SU-DHL-6 (cell line): ENCODE measurements around the gene SERPINC1.

Experiments used
- H2AFZ ChIP-seq: fragments of 200-600 bp; sonication (generic); 2 replicates; pipeline ENCODE4 v1.6.1; 2014; ENCODE audit warnings: low read depth, mild to moderate bottlenecking, moderate library complexity, mixed read lengths, antibody characterized with exemption, low read length; ENCODE audit not compliant: severe bottlenecking
- H3F3A ChIP-seq: fragments of 200-600 bp; shearing (Covaris generic); 2 replicates; pipeline ENCODE4 v1.6.0; 2016; ENCODE audit warnings: antibody characterized with exemption, mild to moderate bottlenecking; ENCODE audit not compliant: insufficient read depth
- H3K27ac ChIP-seq: fragments of 200-600 bp; sonication (generic); 2 replicates; pipeline ENCODE4 v1.5.1; 2016; ENCODE audit warnings: low read depth, mild to moderate bottlenecking, low read length, moderate library complexity, mixed read lengths
- H3K27me3 ChIP-seq: fragments of 200-600 bp; sonication (generic), shearing (Covaris generic); 2 replicates; pipeline ENCODE4 v1.6.0; 2014; ENCODE audit warnings: mild to moderate bottlenecking, low read length
- H3K36me3 ChIP-seq: fragments of 200-600 bp; sonication (generic); 2 replicates; pipeline ENCODE4 v1.6.1; 2014; ENCODE audit warnings: mild to moderate bottlenecking, low read length, mixed read lengths
- H3K4me2 ChIP-seq: fragments of 300-600, 200-600 bp; shearing (Covaris generic), sonication (generic); 2 replicates; pipeline ENCODE4 v1.6.0; 2014; ENCODE audit warnings: low read length, low read depth, mild to moderate bottlenecking; ENCODE audit not compliant: poor library complexity, severe bottlenecking
- H3K4me3 ChIP-seq: fragments of 200-600 bp; sonication (generic); 2 replicates; pipeline ENCODE4 v1.5.1; 2014; ENCODE audit warnings: antibody characterized with exemption, low read length, mild to moderate bottlenecking, mixed read lengths; ENCODE audit not compliant: insufficient read depth, poor library complexity, severe bottlenecking
- H3K79me2 ChIP-seq: fragments of 200-600 bp; sonication (generic); 2 replicates; pipeline ENCODE4 v1.6.1; 2014; ENCODE audit warnings: mild to moderate bottlenecking, low read length, moderate library complexity; ENCODE audit not compliant: insufficient read depth
- H3K9ac ChIP-seq: fragments of 200-600 bp; sonication (generic); 2 replicates; pipeline ENCODE4 v1.7.0; 2014; ENCODE audit warnings: mild to moderate bottlenecking, low read length
- H3K9me2 ChIP-seq: fragments of 200-600 bp; sonication (generic); replicated peaks from 2 replicates; pipeline ENCODE4 v1.6.1; 2014; ENCODE audit warnings: low read length; ENCODE audit not compliant: insufficient read depth
- H3K9me3 ChIP-seq: fragments of 200-600 bp; sonication (generic); 2 replicates; pipeline ENCODE4 v1.6.1; 2014; ENCODE audit warnings: low read length, mixed read lengths; ENCODE audit not compliant: insufficient read depth
- H4K20me1 ChIP-seq: fragments of 200-600 bp; sonication (generic); 2 replicates; pipeline ENCODE4 v1.6.1; 2014; ENCODE audit warnings: low read depth, mild to moderate bottlenecking, antibody characterized with exemption, low read length, moderate library complexity, mixed read lengths
- EZH2phosphoT487 ChIP-seq: fragments of 200-600 bp; sonication (generic), shearing (Covaris generic); conservative IDR thresholded peaks from 2 replicates; pipeline ENCODE4 v1.6.1; 2018; ENCODE audit warnings: mild to moderate bottlenecking, antibody characterized with exemption, low read length, moderate library complexity, mixed read lengths
- TF ChIP-seq, protein P1 (sequence below): fragments of 200-600 bp; sonication (generic); IDR thresholded peaks from one replicate; pipeline ENCODE4 v1.5.1; 2017; ENCODE audit warnings: antibody characterized with exemption, mild to moderate bottlenecking, low read length, moderate library complexity; ENCODE audit not compliant: insufficient read depth, poor library complexity, severe bottlenecking

Gene SERPINC1

DNA sequence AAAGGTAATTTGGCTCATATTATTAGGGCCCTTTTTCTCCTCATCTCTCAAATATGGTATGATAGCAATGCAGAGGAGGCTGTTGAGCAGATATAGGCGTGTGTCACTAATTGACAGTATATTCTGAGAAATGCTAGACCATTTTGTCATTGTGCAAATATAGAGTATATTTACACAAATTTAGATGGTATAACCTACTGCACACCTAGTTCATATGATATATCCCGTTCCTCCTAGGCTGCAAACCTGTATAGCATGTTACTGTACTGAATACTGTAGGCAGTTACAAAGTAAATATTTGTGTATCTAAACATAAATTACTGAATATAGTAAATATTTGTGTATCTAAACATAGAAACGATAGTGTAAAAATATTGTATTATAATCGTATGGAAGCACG is 40.4 kb downstream of the SERPINC1 start:
- Histone ChIP-seq H3K36me3 (no peaks in the 10 kb centered on the region), H4K20me1 (no peaks in the 10 kb centered on the region), H3K9me2 (no peaks in the 10 kb centered on the region), H3K27ac (no peak overlapping the region), H3K9ac (no peak overlapping the region), H3K79me2 (peaks cover 6% of the 10 kb centered on the region; the same call in 1 of the 2 replicates), H3K4me3 (no peak overlapping the region), H3K9me3 (no peaks in the 10 kb centered on the region), H2AFZ (no peak overlapping the region), H3F3A (no peaks in the 10 kb centered on the region), H3K27me3 (no peaks in the 10 kb centered on the region), H3K4me2 (no peak overlapping the region)
- TF ChIP-seq, protein P1, sequence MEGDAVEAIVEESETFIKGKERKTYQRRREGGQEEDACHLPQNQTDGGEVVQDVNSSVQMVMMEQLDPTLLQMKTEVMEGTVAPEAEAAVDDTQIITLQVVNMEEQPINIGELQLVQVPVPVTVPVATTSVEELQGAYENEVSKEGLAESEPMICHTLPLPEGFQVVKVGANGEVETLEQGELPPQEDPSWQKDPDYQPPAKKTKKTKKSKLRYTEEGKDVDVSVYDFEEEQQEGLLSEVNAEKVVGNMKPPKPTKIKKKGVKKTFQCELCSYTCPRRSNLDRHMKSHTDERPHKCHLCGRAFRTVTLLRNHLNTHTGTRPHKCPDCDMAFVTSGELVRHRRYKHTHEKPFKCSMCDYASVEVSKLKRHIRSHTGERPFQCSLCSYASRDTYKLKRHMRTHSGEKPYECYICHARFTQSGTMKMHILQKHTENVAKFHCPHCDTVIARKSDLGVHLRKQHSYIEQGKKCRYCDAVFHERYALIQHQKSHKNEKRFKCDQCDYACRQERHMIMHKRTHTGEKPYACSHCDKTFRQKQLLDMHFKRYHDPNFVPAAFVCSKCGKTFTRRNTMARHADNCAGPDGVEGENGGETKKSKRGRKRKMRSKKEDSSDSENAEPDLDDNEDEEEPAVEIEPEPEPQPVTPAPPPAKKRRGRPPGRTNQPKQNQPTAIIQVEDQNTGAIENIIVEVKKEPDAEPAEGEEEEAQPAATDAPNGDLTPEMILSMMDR = no peak
- no peak for TF ChIP-seq EZH2phosphoT487

DNA sequence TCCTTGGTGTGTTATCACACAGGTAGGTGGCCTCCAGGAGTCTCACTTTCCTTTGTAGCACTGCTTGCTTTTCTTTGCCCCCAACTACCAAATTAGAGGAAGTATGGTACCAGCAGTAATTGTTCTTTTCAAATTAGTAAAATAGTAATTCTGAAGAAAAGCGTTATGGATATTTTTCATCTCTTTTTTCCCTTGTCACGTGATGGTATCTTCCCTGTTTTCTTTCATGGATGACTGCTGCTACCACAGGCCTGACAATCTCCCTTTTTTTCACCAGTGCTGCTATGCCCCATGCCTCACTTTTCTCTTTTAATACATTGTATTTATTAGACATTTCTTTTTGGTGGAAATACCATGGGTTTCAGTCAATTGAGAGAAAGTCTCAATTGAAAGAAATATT is 45.6 kb downstream of the SERPINC1 start:
- no peak for TF ChIP-seq EZH2phosphoT487
- H3K79me2 ChIP-seq = peaks cover 19% of the 10 kb centered on the region
- H3K36me3 ChIP-seq = peaks cover 12% of the 10 kb centered on the region
- no peaks in the 10 kb centered on the region for H3K9me2 ChIP-seq
- no peaks in the 10 kb centered on the region for H3K9me3 ChIP-seq
- peaks cover 1% of the 10 kb centered on the region; the same call in 1 of the 2 replicates for H4K20me1 ChIP-seq
- no peak overlapping the region for H3K4me3 ChIP-seq
- H3K27me3 ChIP-seq = no peaks in the 10 kb centered on the region
- no peak overlapping the region; the same call in 1 of the 2 replicates for H3K9ac ChIP-seq
- H3K27ac ChIP-seq = no peak overlapping the region
- peak overlapping the region; percentile 39 for H3K4me2 ChIP-seq
- H2AFZ ChIP-seq = no peak overlapping the region
- peaks cover 31% of the 10 kb centered on the region for H3F3A ChIP-seq

DNA sequence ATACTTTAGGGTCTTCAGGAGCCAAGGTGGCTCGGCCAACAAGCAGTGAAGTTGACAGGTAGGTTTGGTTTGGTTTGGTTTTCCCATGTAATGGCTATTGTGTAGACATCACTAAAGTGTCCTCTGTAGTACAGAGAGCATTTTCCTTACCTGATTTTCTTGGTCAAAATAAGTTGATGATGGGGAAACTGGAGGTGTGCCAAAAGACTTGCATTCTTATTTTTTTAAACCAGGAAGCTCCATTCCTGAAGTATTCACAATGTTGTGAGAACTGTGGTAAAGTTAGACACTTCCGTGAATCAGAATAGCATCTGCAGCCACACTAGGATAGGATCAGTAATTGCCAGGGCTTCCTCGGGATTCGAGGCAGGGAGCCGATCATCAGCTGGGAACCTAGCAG is 46.0 kb downstream of the SERPINC1 start:
- peaks cover 35% of the 10 kb centered on the region for H3F3A ChIP-seq
- no peak overlapping the region for H3K4me3 ChIP-seq
- TF ChIP-seq EZH2phosphoT487 = no peak
- TF ChIP-seq, protein P1 = no peak
- H3K27me3 ChIP-seq = no peaks in the 10 kb centered on the region
- H3K27ac ChIP-seq = no peak overlapping the region
- H3K9ac ChIP-seq = no peak overlapping the region; the same call in 1 of the 2 replicates
- peaks cover 5% of the 10 kb centered on the region; the same call in 1 of the 2 replicates for H4K20me1 ChIP-seq
- peak overlapping the region; percentile 39 for H3K4me2 ChIP-seq
- no peak overlapping the region for H2AFZ ChIP-seq
- peaks cover 16% of the 10 kb centered on the region for H3K36me3 ChIP-seq
- H3K9me3 ChIP-seq = no peaks in the 10 kb centered on the region
- H3K9me2 ChIP-seq = no peaks in the 10 kb centered on the region
- H3K79me2 ChIP-seq = peaks cover 23% of the 10 kb centered on the region

DNA sequence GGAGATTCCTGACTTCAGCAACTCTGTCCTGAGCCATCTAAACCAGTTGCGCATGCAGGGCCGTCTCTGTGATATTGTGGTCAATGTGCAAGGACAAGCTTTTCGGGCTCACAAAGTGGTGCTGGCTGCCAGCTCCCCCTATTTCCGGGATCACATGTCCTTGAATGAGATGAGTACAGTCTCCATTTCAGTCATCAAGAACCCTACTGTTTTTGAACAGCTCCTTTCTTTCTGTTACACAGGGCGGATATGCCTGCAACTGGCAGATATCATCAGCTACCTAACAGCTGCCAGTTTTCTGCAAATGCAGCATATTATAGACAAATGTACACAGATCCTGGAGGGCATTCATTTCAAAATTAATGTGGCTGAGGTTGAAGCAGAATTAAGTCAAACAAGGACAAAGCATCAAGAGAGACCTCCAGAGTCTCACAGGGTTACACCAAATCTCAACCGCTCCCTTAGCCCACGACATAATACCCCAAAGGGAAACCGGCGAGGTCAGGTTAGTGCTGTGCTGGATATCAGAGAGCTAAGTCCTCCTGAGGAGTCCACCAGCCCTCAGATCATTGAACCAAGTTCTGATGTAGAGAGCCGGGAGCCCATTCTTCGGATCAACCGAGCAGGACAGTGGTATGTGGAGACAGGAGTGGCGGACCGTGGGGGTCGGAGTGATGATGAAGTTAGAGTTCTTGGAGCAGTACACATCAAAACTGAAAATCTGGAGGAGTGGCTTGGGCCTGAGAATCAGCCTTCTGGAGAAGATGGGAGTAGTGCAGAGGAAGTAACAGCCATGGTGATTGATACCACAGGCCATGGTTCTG is 46.7 kb downstream of the SERPINC1 start:
- H3K36me3 ChIP-seq = peaks cover 22% of the 10 kb centered on the region
- peak overlapping the region; percentile 91; the same call in 1 of the 2 replicates for H3K27ac ChIP-seq
- H3K9me3 ChIP-seq = no peaks in the 10 kb centered on the region
- no peak overlapping the region for H3K9ac ChIP-seq
- no peak overlapping the region for H3K4me3 ChIP-seq
- H3K79me2 ChIP-seq = peaks cover 23% of the 10 kb centered on the region
- H3K9me2 ChIP-seq = no peaks in the 10 kb centered on the region
- H4K20me1 ChIP-seq = peaks cover 6% of the 10 kb centered on the region; the same call in 1 of the 2 replicates
- H3F3A ChIP-seq = peaks cover 41% of the 10 kb centered on the region
- peak overlapping the region; percentile 93 for H3K4me2 ChIP-seq
- TF ChIP-seq, protein P1 = no peak
- TF ChIP-seq EZH2phosphoT487 = no peak
- H3K27me3 ChIP-seq = no peaks in the 10 kb centered on the region
- H2AFZ ChIP-seq = no peak overlapping the region
